Thyroid gland (tissue), 4 donors: ENCODE data around the gene ARHGAP28. TPM values are rescaled to one million over a fixed set of nuclear protein-coding genes. Genes with fewer than 3 reads are reported as not detected.

Source experiments
- DNase-seq, 2 donors: peaks; one replicate each; pipeline ENCODE4 v3.0.0-alpha.2; 2019
- H3K27ac ChIP-seq, 3 donors: fragments of 200-600 bp; sonication (generic); 1 replicate in 2 of 3; 2 replicates in 1 of 3; pipeline ENCODE4 v1.5.1; 2016 to 2019; ENCODE audit warnings: mild to moderate bottlenecking in 1 of 3, moderate library complexity in 1 of 3
- H3K27me3 ChIP-seq: fragments of 200-600 bp; sonication (generic); one replicate; pipeline ENCODE4 v1.5.1; 2019
- H3K36me3 ChIP-seq, 2 donors: fragments of 200-600 bp; sonication (generic); one replicate each; pipeline ENCODE4 v1.5.1; 2016 to 2019
- H3K4me1 ChIP-seq, 2 donors: fragments of 200-600 bp; sonication (generic); one replicate each; pipeline ENCODE4 v1.5.1; 2017 to 2019
- H3K4me3 ChIP-seq, 3 donors: fragments of 200-600 bp; sonication (generic); replicated peaks in 1 of 3; 1 replicate in 2 of 3; 2 replicates in 1 of 3; pipeline ENCODE4 v1.5.1; 2016; ENCODE audit warnings: mild to moderate bottlenecking in 1 of 3
- H3K9me3 ChIP-seq: fragments of 200-600 bp; sonication (generic); one replicate; pipeline ENCODE4 v1.5.1; 2017
- POLR2A ChIP-seq, 2 donors: fragments of 450-650 bp; IDR thresholded peaks; one replicate each; pipeline ENCODE4 v1.6.1; 2017; ENCODE audit warnings: antibody characterized with exemption in 2 of 2, mild to moderate bottlenecking in 2 of 2, moderate library complexity in 1 of 2
- WGBS, 2 donors: methylation state at CpG; one replicate each; pipeline ENCODE4 v1.1.5; 2017; 5-methylcytosine and 5-hydroxymethylcytosine counted together
- intact Hi-C: fragments of 100-400 bp; cut with DNase I; formaldehyde crosslinking; loops from one replicate; pipeline ENCODE4 v1.15.1; 2023
- total RNA-seq, 4 donors: library from RNA; depleted of rRNA; stranded (reverse); fragments of >200 nt; gene quantifications; one replicate each; pipeline ENCODE4 v1.2.3, GENCODE V29; 2016
- TF ChIP-seq, protein P1 (sequence below), 6 experiments: fragments of 200-600 bp in 3 of 6; fragments of 450-650 bp in 3 of 6; sonication (generic) in 3 of 6; IDR thresholded peaks; one replicate each; pipeline ENCODE4 v1.5.1; 2016 to 2019; ENCODE audit warnings: antibody characterized with exemption in 6 of 6, mild to moderate bottlenecking in 2 of 6, inconsistent platforms in 1 of 6, moderate library complexity in 1 of 6

ARHGAP28 gene
- total RNA-seq, 4 donors from 2014 or later = 2.8 to 26.5 (median 9.1) TPM

DNA sequence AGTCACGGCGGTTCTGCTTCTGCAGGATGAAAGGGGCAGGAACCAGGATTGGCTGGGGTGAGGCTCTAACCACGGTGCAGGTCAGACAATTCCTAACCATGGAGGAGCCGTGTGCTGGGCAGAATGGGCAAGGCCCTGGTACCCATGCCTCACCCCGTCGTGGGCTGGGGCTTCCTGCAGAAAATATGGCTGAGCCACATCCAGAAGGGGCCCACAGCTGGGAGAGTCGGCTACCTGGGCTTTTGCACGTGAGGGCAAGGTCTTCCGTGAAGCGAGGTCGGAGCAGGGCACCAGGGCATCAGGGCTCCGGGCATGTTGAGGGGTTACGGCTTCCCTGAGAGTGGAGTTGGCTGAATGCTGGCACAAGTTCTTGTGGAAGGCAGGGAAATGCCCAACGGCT is 147.8 kb downstream of the ARHGAP28 start:
- no peak for DNase-seq
- no peaks in the 10 kb centered on the region for H3K36me3 ChIP-seq
- TF ChIP-seq, protein P1, sequence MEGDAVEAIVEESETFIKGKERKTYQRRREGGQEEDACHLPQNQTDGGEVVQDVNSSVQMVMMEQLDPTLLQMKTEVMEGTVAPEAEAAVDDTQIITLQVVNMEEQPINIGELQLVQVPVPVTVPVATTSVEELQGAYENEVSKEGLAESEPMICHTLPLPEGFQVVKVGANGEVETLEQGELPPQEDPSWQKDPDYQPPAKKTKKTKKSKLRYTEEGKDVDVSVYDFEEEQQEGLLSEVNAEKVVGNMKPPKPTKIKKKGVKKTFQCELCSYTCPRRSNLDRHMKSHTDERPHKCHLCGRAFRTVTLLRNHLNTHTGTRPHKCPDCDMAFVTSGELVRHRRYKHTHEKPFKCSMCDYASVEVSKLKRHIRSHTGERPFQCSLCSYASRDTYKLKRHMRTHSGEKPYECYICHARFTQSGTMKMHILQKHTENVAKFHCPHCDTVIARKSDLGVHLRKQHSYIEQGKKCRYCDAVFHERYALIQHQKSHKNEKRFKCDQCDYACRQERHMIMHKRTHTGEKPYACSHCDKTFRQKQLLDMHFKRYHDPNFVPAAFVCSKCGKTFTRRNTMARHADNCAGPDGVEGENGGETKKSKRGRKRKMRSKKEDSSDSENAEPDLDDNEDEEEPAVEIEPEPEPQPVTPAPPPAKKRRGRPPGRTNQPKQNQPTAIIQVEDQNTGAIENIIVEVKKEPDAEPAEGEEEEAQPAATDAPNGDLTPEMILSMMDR (IDR thresholded peaks at IDR 0.05) = no peak
- TF ChIP-seq POLR2A (IDR thresholded peaks at IDR 0.05) = no peak
- no peaks in the 10 kb centered on the region for H3K27me3 ChIP-seq
- no peak overlapping the region for H3K4me3 ChIP-seq
- H3K9me3 ChIP-seq = no peaks in the 10 kb centered on the region
- H3K27ac ChIP-seq = no peak overlapping the region
- 91 to 96% methylated on average over 14 of the region's 14 CpGs for WGBS, 2 donors
- H3K4me1 ChIP-seq = peaks cover 0 to 4% of the 10 kb centered on the region in 2 donors
- intact Hi-C loops = no loop called here

DNA sequence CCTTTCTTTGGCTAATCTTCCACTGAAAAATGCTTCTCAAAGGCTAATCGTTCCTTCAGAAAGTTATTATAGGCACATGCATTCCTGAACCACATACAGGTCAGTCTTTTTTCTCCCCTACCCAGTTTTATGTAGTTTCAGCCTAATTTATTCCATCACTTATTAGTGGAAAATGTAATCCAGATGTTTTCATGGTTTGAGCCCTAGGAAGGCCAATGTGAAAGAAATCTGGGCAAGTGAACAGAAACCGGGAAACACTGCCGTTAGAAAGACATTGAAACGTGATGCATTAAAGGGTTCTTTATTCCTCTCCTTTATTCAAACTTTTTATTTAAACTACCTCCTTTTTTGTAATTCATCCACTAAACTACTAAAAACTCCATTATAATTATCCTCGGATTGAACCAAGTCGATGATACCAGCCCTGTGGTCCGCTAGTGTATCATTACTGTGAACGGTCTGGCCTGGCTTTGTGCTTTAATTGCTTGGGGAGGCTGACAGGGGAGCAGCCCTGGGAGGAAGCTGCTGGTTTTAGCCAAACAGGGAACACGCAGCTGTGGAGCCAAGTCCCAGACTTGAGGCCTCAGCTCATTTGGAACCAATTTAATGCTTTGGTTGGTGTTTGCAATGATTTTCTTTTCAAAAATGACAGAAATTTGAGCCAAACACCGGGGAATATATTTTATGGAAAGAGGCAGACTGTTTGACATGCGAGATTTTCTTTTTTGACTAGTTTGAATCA is 149.2 kb downstream of the ARHGAP28 start:
- TF ChIP-seq POLR2A (IDR thresholded peaks at IDR 0.05) = no peak
- TF ChIP-seq, protein P1 (IDR thresholded peaks at IDR 0.05) = no peak
- no peaks in the 10 kb centered on the region for H3K27me3 ChIP-seq
- peaks cover 0 to 4% of the 10 kb centered on the region in 2 donors for H3K4me1 ChIP-seq
- H3K36me3 ChIP-seq = no peaks in the 10 kb centered on the region
- H3K27ac ChIP-seq = no peak overlapping the region
- no peaks in the 10 kb centered on the region for H3K9me3 ChIP-seq
- intact Hi-C loops = no loop called here
- WGBS, 2 donors = 77 to 83% methylated on average over 11 of the region's 11 CpGs
- no peak for DNase-seq
- H3K4me3 ChIP-seq = no peak overlapping the region

DNA sequence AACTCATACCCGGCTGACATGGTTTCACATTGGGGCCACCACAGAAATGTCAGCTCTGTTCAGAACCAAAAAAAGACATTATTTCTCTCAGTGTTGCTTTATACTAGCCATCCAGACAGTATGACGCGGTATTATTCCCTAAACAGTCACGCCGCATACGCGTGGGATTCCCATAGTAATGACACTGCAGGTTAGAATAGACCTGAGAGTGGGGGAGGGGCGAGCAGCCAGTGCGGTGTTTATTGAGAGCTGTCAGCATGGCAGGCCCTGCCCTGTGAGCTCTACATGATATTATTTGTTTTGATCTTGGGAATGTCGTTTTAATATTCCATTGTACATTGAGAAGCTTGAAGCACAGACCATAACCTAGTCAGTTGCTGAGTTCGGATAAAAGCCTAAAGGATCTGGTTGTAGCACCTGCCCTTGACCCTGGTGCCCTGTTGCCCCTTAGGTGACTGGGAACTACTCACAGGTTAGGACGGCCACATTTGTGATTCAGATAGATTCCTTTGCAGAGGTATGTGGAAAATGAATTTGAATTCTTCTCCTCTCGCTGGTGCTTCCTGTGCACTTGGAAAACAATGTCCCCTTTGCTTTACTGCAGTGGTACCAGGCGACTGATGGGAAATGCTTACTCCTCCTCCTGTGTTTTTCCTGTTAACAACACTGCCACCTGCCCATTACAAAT is 150.1 kb downstream of the ARHGAP28 start:
- Histone ChIP-seq H3K36me3 (no peaks in the 10 kb centered on the region), H3K4me3 (no peak overlapping the region), H3K9me3 (no peaks in the 10 kb centered on the region), H3K27me3 (no peaks in the 10 kb centered on the region), H3K4me1 (peaks cover 0 to 4% of the 10 kb centered on the region in 2 donors), H3K27ac (no peak overlapping the region)
- TF ChIP-seq, protein P1 (IDR thresholded peaks at IDR 0.05) = no peak
- TF ChIP-seq POLR2A (IDR thresholded peaks at IDR 0.05) = no peak
- intact Hi-C loops = loop anchor here (10.0 kb wide), 1 partner anchor 155 kb away; the partner anchor contains the start of gene ARHGAP28
- DNase-seq = no peak
- WGBS, 2 donors = 84 to 88% methylated on average over 14 of the region's 14 CpGs

DNA sequence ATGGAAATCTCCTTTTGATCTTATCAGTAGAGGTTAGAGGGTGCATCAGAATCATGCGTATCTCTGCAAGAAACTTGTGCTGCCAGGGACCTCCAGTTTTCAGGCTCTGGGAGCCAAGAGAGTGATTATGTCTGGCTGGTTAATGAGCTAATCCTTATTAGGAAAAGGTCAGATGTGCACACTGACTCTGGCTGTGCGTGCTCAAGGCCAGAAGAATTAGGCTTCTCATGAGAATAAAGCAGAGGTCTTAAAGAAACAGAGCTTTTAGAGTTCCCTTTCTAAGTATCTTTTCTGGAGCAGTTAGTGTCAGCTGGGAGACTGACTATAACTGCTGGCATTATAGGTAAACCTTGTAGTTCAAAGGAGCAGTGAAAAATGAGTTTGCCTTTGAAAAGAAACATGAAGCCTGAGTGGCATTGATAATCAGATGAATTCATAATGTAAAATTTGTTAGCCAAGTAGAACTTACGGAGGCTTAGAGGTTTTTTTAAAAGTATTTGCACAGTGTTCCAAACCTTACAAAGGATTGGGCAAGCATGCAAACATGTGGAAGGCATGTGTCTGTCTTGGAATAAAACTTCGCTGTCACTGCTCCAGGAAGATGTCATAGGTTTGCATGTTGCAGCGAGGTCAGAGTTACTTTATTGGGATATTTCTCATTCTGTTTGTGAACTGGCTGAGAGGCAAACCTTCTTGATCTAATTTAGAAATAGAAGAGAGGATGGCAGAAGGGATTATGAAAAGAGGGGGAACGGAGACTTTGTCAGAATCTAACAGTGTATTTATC is 151.7 kb downstream of the ARHGAP28 start:
- Histone ChIP-seq H3K4me1 (peaks cover 0 to 2% of the 10 kb centered on the region in 2 donors), H3K27ac (no peak overlapping the region), H3K4me3 (no peak overlapping the region), H3K27me3 (no peaks in the 10 kb centered on the region), H3K9me3 (no peaks in the 10 kb centered on the region), H3K36me3 (no peaks in the 10 kb centered on the region)
- intact Hi-C loops = loop anchor here (10.0 kb wide), 1 partner anchor 156 kb away; the partner anchor contains the start of gene ARHGAP28
- 58 to 66% methylated on average over 6 of the region's 6 CpGs for WGBS, 2 donors
- TF ChIP-seq, protein P1 (IDR thresholded peaks at IDR 0.05) = no peak
- TF ChIP-seq POLR2A (IDR thresholded peaks at IDR 0.05) = no peak
- no peak for DNase-seq
